Mesothelial cell of epicardium (in vitro differentiated cells): ENCODE data around the gene ULK4. TPM values are rescaled to one million over a fixed set of nuclear protein-coding genes. Genes with fewer than 3 reads are reported as not detected.
"Not testable (repeated sequence)": the region's sequence is repeated elsewhere in the genome, so short reads cannot be mapped to it uniquely, and the experiment has no call there.

ENCODE experiments used
- DNase-seq, 2 experiments: peaks; one replicate each; pipeline ENCODE4 v3.0.0; 2021; ENCODE audit warnings: low spot score in 2 of 2; ENCODE audit not compliant: unreplicated experiment in 2 of 2
- H3K27ac Mint-ChIP-seq: 2 replicates; pipeline ENCODE4 v1.8.0; 2021; ENCODE audit warnings: mixed read lengths
- H3K27me3 Mint-ChIP-seq: 2 replicates; pipeline ENCODE4 v1.8.0; 2021; ENCODE audit warnings: low read depth, mixed read lengths
- H3K36me3 Mint-ChIP-seq: 2 replicates; pipeline ENCODE4 v1.8.0; 2021; ENCODE audit warnings: mixed read lengths
- H3K4me1 Mint-ChIP-seq: 2 replicates; pipeline ENCODE4 v1.8.0; 2021; ENCODE audit warnings: mixed read lengths
- H3K4me3 Mint-ChIP-seq: 2 replicates; pipeline ENCODE4 v1.8.0; 2021; ENCODE audit warnings: mild to moderate bottlenecking, moderate library complexity, mixed read lengths
- H3K9me3 Mint-ChIP-seq: 2 replicates; pipeline ENCODE4 v1.8.0; 2021; ENCODE audit warnings: mixed read lengths
- total RNA-seq: library from RNA; stranded (reverse); gene quantifications from 3 replicates; pipeline ENCODE4 v1.2.1, GENCODE V29; 2021
- TF ChIP-seq, protein P1 (sequence below): fragments of 200-600 bp; sonication (generic); IDR thresholded peaks from one replicate; pipeline ENCODE4 v1.5.0; 2021; ENCODE audit warnings: antibody characterized with exemption; ENCODE audit not compliant: unreplicated experiment

ULK4 gene
- total RNA-seq, 1 donor from 2014 or later = 10.7 TPM

DNA sequence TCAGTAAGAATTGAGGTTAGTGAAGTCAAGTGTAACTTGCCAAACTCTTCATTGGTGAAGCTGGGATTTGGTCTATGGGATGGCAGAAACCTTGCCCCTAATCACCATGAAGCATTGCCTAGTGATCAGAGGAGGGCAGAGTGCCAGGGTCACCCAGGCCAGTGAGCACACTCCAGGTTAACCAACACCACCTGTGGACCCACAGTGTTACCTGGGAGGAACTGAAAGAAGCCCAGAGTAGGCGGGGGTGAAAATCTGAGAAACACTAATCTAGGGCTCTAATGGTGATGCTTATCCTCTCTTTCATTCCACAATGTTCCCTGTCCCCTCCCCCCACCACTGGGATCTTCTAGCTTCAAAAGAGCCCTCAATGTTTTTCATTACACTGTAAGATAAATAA, 389.8 kb downstream of the ULK4 start:
- Mint-ChIP-seq H3K36me3 (no peaks in the 10 kb centered on the region), H3K4me3 (no peak overlapping the region), H3K27ac (no peak overlapping the region), H3K27me3 (no peaks in the 10 kb centered on the region), H3K4me1 (no peaks in the 10 kb centered on the region), H3K9me3 (no peaks in the 10 kb centered on the region)
- DNase-seq = no peak
- TF ChIP-seq, protein P1, sequence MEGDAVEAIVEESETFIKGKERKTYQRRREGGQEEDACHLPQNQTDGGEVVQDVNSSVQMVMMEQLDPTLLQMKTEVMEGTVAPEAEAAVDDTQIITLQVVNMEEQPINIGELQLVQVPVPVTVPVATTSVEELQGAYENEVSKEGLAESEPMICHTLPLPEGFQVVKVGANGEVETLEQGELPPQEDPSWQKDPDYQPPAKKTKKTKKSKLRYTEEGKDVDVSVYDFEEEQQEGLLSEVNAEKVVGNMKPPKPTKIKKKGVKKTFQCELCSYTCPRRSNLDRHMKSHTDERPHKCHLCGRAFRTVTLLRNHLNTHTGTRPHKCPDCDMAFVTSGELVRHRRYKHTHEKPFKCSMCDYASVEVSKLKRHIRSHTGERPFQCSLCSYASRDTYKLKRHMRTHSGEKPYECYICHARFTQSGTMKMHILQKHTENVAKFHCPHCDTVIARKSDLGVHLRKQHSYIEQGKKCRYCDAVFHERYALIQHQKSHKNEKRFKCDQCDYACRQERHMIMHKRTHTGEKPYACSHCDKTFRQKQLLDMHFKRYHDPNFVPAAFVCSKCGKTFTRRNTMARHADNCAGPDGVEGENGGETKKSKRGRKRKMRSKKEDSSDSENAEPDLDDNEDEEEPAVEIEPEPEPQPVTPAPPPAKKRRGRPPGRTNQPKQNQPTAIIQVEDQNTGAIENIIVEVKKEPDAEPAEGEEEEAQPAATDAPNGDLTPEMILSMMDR = no peak

DNA sequence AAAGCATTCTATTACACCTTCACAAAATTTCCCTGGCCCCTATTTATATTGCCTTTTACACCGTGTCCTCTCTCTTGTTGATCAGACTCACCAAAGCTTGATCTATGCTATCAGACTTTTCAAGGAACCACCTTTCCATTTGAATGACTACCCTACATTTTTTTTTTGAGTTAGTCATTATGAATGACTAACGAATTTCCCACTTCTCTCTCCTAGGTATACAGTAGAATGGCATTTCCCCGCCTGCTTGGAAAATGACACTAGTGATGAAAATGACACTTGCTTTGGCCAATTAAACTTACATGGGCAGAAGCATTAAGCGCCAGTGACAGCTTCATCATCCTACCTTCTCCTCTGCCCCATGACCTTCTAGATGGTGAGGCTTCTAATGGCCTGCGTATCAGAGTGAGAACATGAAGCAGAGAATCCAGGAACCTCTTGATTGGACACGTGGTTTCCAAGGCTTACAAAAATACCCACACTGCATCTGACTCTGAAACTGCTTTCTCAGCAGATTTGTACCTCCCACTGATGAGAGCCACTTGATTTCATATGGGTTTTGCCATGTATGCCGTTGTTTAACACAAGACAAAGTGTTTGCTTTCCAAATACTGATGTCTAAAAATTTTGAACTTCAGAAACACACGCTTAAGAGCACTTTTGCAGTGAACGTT, 392.1 kb downstream of the ULK4 start:
- Mint-ChIP-seq H3K36me3 (no peaks in the 10 kb centered on the region), H3K9me3 (no peaks in the 10 kb centered on the region), H3K27me3 (no peaks in the 10 kb centered on the region), H3K27ac (no peak overlapping the region), H3K4me1 (no peaks in the 10 kb centered on the region), H3K4me3 (no peak overlapping the region)
- TF ChIP-seq, protein P1 = no peak
- no peak for DNase-seq

DNA sequence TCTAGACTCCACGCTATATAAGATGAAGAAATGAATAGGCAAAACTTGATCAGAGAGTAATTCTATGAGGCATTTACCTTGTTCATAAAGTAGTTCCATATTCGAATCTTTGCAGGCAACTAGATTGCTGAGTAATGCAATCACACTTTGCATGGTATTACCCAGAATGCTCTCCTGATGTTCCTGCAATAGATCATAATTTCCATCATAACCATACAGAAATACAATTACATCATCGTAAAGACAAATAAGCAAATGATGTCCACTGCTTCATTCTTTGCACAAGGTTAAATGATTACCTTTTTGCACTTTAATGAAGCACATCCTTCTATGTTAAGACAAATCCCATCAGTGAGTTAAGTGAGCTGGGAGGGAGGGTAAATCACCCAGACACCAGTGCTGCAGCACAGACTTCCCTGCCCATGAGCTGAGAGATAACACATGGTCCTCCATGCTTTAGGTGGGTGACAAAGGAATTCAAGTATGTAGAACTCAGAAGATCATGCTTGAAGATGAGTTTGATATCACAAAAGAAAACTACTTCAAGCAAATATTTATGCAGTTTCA, 395.9 kb downstream of the ULK4 start:
- H3K4me3 Mint-ChIP-seq = no peak overlapping the region
- TF ChIP-seq, protein P1 = no peak
- peaks cover 13% of the 10 kb centered on the region for H3K9me3 Mint-ChIP-seq
- H3K4me1 Mint-ChIP-seq = no peaks in the 10 kb centered on the region
- H3K27me3 Mint-ChIP-seq = no peaks in the 10 kb centered on the region
- H3K27ac Mint-ChIP-seq = no peak overlapping the region
- no peak for DNase-seq
- H3K36me3 Mint-ChIP-seq = no peaks in the 10 kb centered on the region

DNA sequence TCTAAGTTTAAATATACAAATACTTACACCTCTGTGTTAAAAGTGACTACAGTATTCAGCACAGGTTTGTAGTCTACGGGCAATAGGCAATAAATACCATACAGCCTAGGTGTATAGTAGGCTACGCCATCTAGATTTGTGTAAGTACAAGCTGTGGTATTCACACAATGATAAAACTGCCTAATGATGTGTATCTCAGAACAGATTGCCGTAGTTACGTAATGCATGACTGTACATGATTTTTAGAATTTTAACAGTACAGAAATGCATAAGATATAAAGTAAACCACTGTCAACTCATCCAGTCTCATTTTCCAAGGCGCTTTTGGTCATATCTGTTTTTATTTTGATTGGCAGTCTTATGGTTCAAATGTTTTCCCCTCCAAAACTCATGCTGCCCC, 396.9 kb downstream of the ULK4 start:
- DNase-seq = no peak
- Mint-ChIP-seq H3K36me3 (no peaks in the 10 kb centered on the region), H3K4me1 (no peaks in the 10 kb centered on the region), H3K27me3 (no peaks in the 10 kb centered on the region), H3K4me3 (no peak overlapping the region), H3K9me3 (peaks cover 21% of the 10 kb centered on the region), H3K27ac (no peak overlapping the region)
- TF ChIP-seq, protein P1 = no peak

DNA sequence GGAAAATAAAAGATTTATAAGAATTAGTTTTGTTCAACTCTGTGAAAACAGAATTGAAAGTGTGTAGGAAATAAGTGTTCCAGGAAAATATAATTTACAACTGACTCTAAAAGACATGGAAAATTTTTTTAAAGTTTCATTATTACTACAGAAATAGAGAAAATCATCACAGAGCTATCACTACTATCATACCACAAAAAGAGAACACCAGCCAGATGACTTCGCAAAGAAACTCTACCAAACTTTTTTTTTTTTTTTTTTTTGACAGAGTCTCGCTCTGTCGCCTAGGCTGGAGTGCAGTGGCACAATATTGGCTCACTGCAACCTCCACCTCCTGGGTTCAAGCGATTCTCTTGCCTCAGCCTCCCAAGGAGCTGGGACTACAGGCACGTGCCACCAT, 405.7 kb downstream of the ULK4 start:
- H3K27me3 Mint-ChIP-seq, H3K4me1 Mint-ChIP-seq, H3K36me3 Mint-ChIP-seq, H3K4me3 Mint-ChIP-seq, H3K27ac Mint-ChIP-seq, DNase-seq: not testable (repeated sequence)
- H3K9me3 Mint-ChIP-seq = peaks cover 20% of the 10 kb centered on the region

DNA sequence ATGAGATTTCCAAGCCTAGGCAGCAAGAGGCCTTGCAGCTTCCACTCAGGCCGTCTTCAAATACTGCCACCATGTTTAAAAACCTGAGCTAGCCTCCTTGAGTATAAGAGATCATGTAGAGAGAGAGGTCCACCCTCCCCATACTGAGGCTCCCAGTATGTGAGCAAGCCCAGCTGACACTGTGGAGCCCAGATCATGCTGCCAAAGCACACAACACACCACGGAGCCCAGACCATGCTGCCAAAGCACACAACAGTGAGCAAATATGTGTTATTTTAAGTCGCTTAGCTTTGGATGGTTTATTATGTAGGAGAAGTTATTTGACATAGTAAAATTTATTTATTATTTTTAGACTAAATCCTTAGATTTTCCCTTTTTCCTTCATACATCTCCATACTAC, 428.9 kb downstream of the ULK4 start:
- TF ChIP-seq, protein P1 = no peak
- Mint-ChIP-seq H3K27ac (no peak overlapping the region), H3K27me3 (no peaks in the 10 kb centered on the region), H3K4me1 (no peaks in the 10 kb centered on the region), H3K9me3 (peaks cover 3% of the 10 kb centered on the region), H3K36me3 (no peaks in the 10 kb centered on the region), H3K4me3 (no peak overlapping the region)
- no peak for DNase-seq
